ENCODE measurements around the gene OR52A1.

The OR52A1 gene

DNA sequence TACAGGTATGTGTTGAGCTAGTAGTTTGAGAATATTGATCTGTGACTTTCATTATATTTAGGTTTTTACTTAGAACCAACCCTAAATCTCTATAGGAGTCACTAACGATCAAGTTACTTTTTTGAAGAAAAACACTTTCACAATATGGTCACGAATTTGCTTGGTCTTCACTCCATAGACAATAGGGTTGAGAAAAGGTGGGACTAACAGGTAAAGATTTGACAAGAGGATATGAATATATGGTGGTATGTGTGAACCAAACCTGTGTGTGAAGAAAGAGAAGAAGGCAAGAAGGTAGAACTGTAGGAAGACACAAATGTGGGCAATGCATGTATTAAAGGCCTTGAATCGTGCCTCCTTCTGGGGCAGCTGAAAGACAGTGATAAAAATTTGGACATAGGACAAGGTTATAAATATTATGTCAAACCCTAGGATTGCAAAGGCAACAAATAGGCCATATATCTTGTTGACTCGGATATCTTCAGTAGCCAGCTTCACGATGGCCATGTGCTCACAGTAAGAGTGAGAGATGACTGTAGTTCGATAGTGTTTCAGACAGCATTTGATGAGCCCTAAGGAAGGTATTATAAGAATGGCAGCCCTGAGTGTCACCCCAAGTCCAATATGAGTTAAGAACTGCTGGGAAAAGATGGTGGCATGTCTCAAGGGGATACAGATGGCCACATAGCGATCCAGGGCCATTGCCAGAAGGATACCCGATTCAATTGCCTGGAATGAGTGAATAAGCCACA lies 22.8 kb downstream of the OR52A1 start:
- DNase-seq (ENCODE audit: low spot score): no peak

GRCh38 chr11:5129457-5129877 lies 25.1 kb downstream of the OR52A1 start:
- no peak for DNase-seq (ENCODE audit: low spot score)

DNA sequence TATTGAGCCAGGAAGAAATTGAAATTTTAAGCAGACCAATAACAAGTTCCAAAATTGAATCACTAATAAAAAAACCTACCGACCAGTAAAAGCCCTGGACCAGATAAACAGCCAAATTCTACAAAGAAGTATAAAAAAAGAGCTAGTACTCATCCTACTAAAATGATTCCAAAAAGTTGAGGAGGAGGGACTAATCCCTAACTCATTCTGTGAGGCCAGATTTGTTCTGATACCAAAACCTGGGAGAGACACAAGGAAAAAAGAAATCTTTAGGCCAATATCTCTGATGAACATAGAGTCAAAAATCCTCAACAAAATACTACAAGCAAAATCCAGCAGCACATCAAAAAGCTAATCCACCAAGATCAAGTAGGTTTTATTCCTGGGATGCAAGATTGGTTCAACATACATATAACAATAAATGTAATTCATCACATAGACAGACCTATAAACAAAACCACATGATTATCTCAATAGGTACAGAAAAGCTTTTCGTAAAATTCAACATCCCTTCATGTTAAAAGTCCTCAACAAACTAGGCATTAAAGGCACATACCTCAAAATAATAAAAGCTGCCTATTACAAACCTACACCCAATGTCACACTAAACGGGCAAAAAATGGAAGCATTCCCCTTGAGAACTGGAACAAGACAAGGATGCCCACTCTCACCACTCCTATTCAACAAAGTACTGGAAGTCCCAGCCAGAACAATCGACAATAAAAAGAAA lies 29.5 kb downstream of the OR52A1 start:
- DNase-seq (ENCODE audit: low spot score): no peak

- peak; percentile 26 for DNase-seq (ENCODE audit: low spot score)
Observed at GRCh38 chr11:5123802-5124521, 30.6 kb downstream of the OR52A1 start.

DNA sequence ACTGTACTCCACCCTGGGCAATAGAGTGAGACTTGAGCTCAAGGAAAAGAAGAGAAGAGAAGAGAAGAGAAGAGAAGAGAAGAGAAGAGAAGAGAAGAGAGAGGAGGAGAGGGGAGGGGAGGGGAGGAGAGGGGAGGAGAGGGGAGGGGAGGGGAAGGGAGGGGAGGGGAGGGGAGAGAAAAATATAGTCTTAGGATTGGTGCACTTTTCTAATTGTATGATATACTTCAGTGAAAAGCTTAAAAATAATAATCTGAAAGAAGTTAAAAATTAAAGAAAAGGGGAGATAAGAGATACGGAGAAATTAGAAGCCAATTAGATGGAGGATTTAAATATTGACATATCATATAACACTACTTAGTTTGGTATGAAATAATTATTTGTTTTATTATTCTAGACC lies 35.7 kb downstream of the OR52A1 start:
- no peak for DNase-seq (ENCODE audit: low spot score)

- DNase-seq (ENCODE audit: low spot score): no peak
Observed at GRCh38 chr11:5117588-5117987, 37.0 kb downstream of the OR52A1 start.

DNA sequence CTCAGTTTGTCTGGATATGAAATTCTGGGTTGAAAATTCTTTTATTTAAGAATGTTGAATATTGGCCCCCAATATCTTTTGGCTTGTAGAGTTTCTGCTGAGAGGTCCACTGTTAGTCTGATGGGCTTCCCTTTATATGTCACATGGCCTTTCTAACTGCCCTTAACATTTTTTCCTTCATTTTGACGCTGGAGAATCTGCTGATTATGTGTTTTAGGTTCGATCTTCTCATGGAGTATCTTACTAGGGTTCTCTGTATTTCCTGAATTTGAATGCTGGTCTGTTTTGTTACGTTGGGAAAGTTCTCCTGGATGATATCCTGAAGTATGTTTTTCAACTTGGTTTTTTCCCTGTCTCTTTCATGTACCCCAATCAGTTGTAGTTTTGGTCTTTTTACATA lies 39.2 kb downstream of the OR52A1 start:
- no peak for DNase-seq (ENCODE audit: low spot score)

DNA sequence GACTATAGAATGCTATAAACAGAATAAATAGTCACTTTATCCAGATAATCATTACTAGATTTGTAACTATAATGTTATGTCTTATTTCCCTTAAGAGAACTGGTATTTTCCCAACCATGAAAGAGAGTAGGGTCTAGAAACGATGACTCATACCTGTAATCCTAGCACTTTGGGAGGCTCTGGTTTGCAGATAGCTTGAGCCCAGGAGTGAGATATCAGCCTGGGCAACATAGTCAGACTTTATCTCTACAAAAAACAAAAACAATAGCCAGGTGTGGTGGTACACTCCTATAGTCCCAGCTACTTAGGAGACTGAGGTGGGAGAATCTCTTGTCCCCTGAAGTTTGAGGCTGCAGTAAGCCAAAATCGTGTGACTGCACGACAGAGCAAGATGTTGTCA lies 47.3 kb downstream of the OR52A1 start:
- no peak for DNase-seq (ENCODE audit: low spot score)

DNA sequence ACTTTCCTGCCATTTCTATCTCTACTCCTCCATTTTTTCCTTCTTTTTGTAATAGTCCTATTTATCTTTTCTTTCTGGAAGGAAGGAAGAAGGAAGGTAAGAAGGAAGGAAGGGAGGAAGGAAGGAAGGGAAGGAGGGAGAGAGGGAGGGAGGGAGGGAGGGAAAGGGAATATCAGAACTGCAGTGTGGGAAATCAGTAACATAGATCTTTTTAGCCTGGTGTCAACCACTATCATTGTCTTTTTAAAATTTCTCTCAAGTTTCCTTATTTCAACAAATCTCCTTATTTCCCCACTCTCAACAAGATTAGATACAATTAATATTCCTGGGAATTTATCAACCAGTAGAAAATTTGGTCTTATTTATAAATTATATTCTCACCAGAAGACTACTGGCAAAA lies 51.5 kb downstream of the OR52A1 start:
- DNase-seq (ENCODE audit: low spot score): no peak

DNA sequence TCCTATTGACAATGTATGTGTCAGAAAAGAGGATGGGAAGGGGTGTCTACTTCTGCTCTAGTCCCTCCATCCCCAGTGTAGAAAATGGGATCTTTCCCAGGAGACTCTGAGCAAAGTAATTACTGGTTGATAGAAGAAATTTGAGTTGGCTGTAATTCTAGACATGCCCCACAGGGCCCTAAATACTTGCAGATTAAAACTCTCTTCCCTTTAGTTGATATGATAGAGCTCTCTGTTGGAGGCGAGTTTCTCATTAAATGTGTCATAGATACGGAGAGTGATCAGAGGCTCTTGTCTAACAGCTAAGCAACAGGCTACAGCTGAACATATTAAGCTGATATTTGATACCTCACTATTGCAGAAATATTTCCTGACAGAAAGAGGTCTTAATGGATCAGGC lies 52.3 kb downstream of the OR52A1 start:
- DNase-seq (ENCODE audit: low spot score): no peak

GRCh38 chr11:5096011-5096410 lies 58.5 kb downstream of the OR52A1 start:
- DNase-seq (ENCODE audit: low spot score): no peak
